Keratinocyte (primary cell): Measurements from ENCODE around the gene NAPB. TPM values are rescaled to one million over a fixed set of nuclear protein-coding genes. Genes with fewer than 3 reads are reported as not detected.

ENCODE experiments used
- DNase-seq: peaks from one replicate; pipeline ENCODE4 v3.0.0-alpha.2; 2011; ENCODE audit warnings: low read depth, missing footprints, low spot score
- FAIRE-seq: peaks from 2 replicates; lab custom pipeline; 2011; peaks lifted over from hg19 to GRCh38; lab: Jason Lieb, UNC
- H2AFZ ChIP-seq: 2 replicates; pipeline ENCODE4 v1.6.0; 2012; ENCODE audit warnings: low read length, control low read depth, inconsistent platforms; ENCODE audit not compliant: control insufficient read depth
- H3K27ac ChIP-seq: 2 replicates; pipeline ENCODE4 v1.5.1; 2011; ENCODE audit warnings: low read length; ENCODE audit not compliant: control insufficient read depth, insufficient read depth
- H3K27me3 ChIP-seq: 3 replicates; pipeline ENCODE4 v1.6.0; 2011; ENCODE audit warnings: low read length; ENCODE audit not compliant: control insufficient read depth, insufficient read depth; ENCODE audit errors: extremely low read depth
- H3K36me3 ChIP-seq, 2 experiments: 2 replicates in 1 of 2; 3 replicates in 1 of 2; pipeline ENCODE4 v1.5.1; 2011; ENCODE audit warnings: low read length in 2 of 2, mild to moderate bottlenecking in 1 of 2; ENCODE audit not compliant: control insufficient read depth in 2 of 2, insufficient read depth in 2 of 2; ENCODE audit errors: extremely low read depth in 1 of 2
- H3K4me1 ChIP-seq: 3 replicates; pipeline ENCODE4 v1.5.1; 2011; ENCODE audit warnings: low read length; ENCODE audit not compliant: control insufficient read depth, insufficient read depth; ENCODE audit errors: extremely low read depth
- H3K4me2 ChIP-seq: 3 replicates; pipeline ENCODE4 v1.6.0; 2011; ENCODE audit warnings: low read depth, low read length; ENCODE audit not compliant: control insufficient read depth, insufficient read depth; ENCODE audit errors: extremely low read depth
- H3K4me3 ChIP-seq, 3 experiments: fragments of 200-600 bp in 1 of 3; sonication (generic) in 1 of 3; 2 replicates in 2 of 3; 3 replicates in 1 of 3; pipeline ENCODE4 v1.5.1; 2011 to 2016; ENCODE audit warnings: low read length in 3 of 3, mild to moderate bottlenecking in 3 of 3, control low read depth in 2 of 3, inconsistent platforms in 1 of 3, low read depth in 1 of 3, mixed read lengths in 1 of 3, mixed run types in 1 of 3, moderate library complexity in 1 of 3; ENCODE audit not compliant: control insufficient read depth in 2 of 3, insufficient read depth in 2 of 3; ENCODE audit errors: extremely low read depth in 1 of 3
- H3K79me2 ChIP-seq: 2 replicates; pipeline ENCODE4 v1.6.0; 2012; ENCODE audit warnings: low read length; ENCODE audit not compliant: control insufficient read depth, insufficient read depth
- H3K9ac ChIP-seq: 3 replicates; pipeline ENCODE4 v1.6.0; 2011; ENCODE audit warnings: low read length; ENCODE audit not compliant: control insufficient read depth, insufficient read depth; ENCODE audit errors: extremely low read depth
- H3K9me1 ChIP-seq: 3 replicates; pipeline ENCODE4 v1.6.0; 2011; ENCODE audit warnings: low read length; ENCODE audit not compliant: control insufficient read depth, insufficient read depth; ENCODE audit errors: extremely low read depth
- H3K9me3 ChIP-seq: 2 replicates; pipeline ENCODE4 v1.5.1; 2012; ENCODE audit warnings: low read depth, low read length; ENCODE audit not compliant: control insufficient read depth
- H4K20me1 ChIP-seq: 3 replicates; pipeline ENCODE4 v1.6.0; 2011; ENCODE audit warnings: low read length; ENCODE audit not compliant: control insufficient read depth, insufficient read depth; ENCODE audit errors: extremely low read depth
- EZH2 ChIP-seq: IDR thresholded peaks from one replicate; pipeline ENCODE4 v1.6.1; 2012; ENCODE audit warnings: inconsistent platforms, mild to moderate bottlenecking, low read length, moderate library complexity
- dilution Hi-C: fragments of 300-500 bp; cut with MboI; formaldehyde crosslinking; loops from one replicate; pipeline ENCODE4 v1.7.0; 2020; ENCODE audit warnings: low sequenced_read_pairs; ENCODE audit not compliant: extremely low pct_ligation_motif_present
- polyA plus RNA-seq, 5 experiments: library from polyadenylated mRNA; depleted of rRNA in 3 of 5; stranded (reverse) in 3 of 5; stranded (forward) in 1 of 5; unstranded in 1 of 5; fragments of >200 nt; gene quantifications; 1 replicate in 1 of 5; 2 replicates in 3 of 5; 3 replicates in 1 of 5; pipeline versions ENCODE4 v1.2.1 to v1.2.3, GENCODE V29; 2011 to 2012; ENCODE audit warnings: missing spikeins in 2 of 5, low read depth in 1 of 5, low replicate concordance in 1 of 5
- TF ChIP-seq, protein P1 (sequence below), 3 experiments: IDR thresholded peaks in 1 of 3; conservative IDR thresholded peaks in 1 of 3; optimal IDR thresholded peaks in 1 of 3; 2 replicates in 2 of 3; 3 replicates in 1 of 3; pipeline versions ENCODE3 to v1.5.1; 2011; ENCODE audit warnings: low read length in 3 of 3, mild to moderate bottlenecking in 3 of 3, moderate library complexity in 2 of 3, control low read depth in 1 of 3, inconsistent platforms in 1 of 3; ENCODE audit not compliant: insufficient read depth in 2 of 3; ENCODE audit errors: extremely low read depth in 1 of 3

Gene NAPB
- polyA plus RNA-seq, 1 donor (not counting 4 experiments of a cell fraction or from before 2014, with no cell fraction given) = 11.6 TPM

DNA sequence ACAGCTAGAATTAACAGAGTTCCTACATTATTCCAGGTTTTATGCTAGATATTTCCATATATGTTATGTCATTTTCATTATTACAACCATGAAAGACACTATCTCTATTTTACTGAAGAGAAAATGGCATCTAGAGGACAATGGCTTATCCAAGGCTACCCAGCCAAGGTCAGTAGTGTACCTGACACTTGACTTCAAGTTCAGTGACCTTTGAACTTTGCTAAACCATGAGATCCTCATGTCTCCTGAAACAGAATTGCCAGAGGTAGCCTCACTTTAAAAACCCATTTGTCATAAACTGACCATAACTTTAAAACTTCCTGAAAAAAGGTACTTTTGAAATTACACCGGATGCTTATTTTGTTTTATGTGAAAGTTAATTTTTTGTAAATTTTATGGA, 14.4 kb downstream of the NAPB start:
- dilution Hi-C loops = loop anchor here (25.0 kb wide), 1 partner anchor 205 kb away; the partner anchor contains the start of gene CST9
- no peak for FAIRE-seq
- Histone ChIP-seq H4K20me1 (peaks cover 8% of the 10 kb centered on the region), H3K9me1 (no peaks in the 10 kb centered on the region), H3K4me2 (no peak overlapping the region), H3K79me2 (peaks cover 88% of the 10 kb centered on the region), H3K4me1 (peaks cover 10% of the 10 kb centered on the region), H3K27me3 (no peaks in the 10 kb centered on the region), H2AFZ (no peak overlapping the region), H3K27ac (no peak overlapping the region), H3K9ac (no peak overlapping the region), H3K9me3 (no peaks in the 10 kb centered on the region), H3K36me3 (peaks cover 0 to 3% of the 10 kb centered on the region in 2 experiments), H3K4me3 (no peak overlapping the region)
- no peak for DNase-seq
- TF ChIP-seq, protein P1, sequence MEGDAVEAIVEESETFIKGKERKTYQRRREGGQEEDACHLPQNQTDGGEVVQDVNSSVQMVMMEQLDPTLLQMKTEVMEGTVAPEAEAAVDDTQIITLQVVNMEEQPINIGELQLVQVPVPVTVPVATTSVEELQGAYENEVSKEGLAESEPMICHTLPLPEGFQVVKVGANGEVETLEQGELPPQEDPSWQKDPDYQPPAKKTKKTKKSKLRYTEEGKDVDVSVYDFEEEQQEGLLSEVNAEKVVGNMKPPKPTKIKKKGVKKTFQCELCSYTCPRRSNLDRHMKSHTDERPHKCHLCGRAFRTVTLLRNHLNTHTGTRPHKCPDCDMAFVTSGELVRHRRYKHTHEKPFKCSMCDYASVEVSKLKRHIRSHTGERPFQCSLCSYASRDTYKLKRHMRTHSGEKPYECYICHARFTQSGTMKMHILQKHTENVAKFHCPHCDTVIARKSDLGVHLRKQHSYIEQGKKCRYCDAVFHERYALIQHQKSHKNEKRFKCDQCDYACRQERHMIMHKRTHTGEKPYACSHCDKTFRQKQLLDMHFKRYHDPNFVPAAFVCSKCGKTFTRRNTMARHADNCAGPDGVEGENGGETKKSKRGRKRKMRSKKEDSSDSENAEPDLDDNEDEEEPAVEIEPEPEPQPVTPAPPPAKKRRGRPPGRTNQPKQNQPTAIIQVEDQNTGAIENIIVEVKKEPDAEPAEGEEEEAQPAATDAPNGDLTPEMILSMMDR (optimal IDR thresholded peaks at IDR 0.05 in 1 of 3, IDR thresholded peaks at IDR 0.05 in 1 of 3, conservative IDR thresholded peaks at IDR 0.05 in 1 of 3; ENCODE audit: extremely low read depth in 1 of 3, insufficient read depth in 2 of 3, low read length in 3 of 3) = no peak
- no peak for TF ChIP-seq EZH2

DNA sequence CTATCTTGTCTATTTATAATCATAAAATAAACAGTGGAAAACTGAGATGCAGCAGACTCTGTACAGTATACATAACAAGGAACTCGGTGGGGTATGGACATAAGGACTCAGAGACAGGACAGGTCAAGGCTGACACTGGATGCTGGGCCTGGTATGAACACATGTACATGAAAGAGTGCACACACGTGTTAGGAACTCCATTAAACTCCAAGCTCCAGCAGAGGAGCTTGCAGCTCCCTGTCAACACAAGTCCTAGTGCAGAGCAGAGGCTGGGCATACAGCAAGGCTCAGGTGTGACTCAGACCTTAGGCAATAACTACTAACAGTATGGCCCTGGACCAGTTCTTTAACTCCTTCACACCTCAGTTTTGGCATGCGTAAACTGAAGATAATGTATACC, 17.1 kb downstream of the NAPB start:
- H3K4me1 ChIP-seq = peaks cover 10% of the 10 kb centered on the region
- H3K9me3 ChIP-seq = no peaks in the 10 kb centered on the region
- H2AFZ ChIP-seq = no peak overlapping the region
- no peak for DNase-seq
- no peaks in the 10 kb centered on the region for H3K9me1 ChIP-seq
- peaks cover 5% of the 10 kb centered on the region for H4K20me1 ChIP-seq
- peak; percentile 94 for FAIRE-seq
- no peaks in the 10 kb centered on the region for H3K27me3 ChIP-seq
- TF ChIP-seq, protein P1 (optimal IDR thresholded peaks at IDR 0.05 in 1 of 3, IDR thresholded peaks at IDR 0.05 in 1 of 3, conservative IDR thresholded peaks at IDR 0.05 in 1 of 3; ENCODE audit: extremely low read depth in 1 of 3, insufficient read depth in 2 of 3, low read length in 3 of 3) = no peak
- no peak for TF ChIP-seq EZH2
- dilution Hi-C loops = loop anchor here (25.0 kb wide), 1 partner anchor 208 kb away; the partner anchor contains the start of gene CST9
- peak overlapping the region; percentile 44 for H3K4me2 ChIP-seq
- peaks cover 69% of the 10 kb centered on the region for H3K79me2 ChIP-seq
- peak overlapping the region; percentile 28 for H3K27ac ChIP-seq
- no peak overlapping the region for H3K9ac ChIP-seq
- H3K36me3 ChIP-seq = peaks cover 0 to 4% of the 10 kb centered on the region in 2 experiments
- no peak overlapping the region for H3K4me3 ChIP-seq
